A549 treated with Hydrocortisone at 1 μM for 4 hours (cell line): Measurements from ENCODE around the gene TMEM212. TPM values are rescaled to one million over a fixed set of nuclear protein-coding genes. Genes with fewer than 3 reads are reported as not detected.

ENCODE experiments used
- total RNA-seq: library from RNA; stranded (reverse); fragments of 200-300 nt; extraction: Qiagen RNA extraction; gene quantifications from 5 replicates; pipeline ENCODE4 v1.2.3, GENCODE V29; 2022

TMEM212 gene
- total RNA-seq: not detected in 5 replicates

GRCh38 chr3:171842864-171843518 lies at the start of gene TMEM212:
Gene TMEM212, plus strand, starts transcription at chr3:171843349. Its CDS starts 35 bp downstream, at chr3:171843384.

GRCh38 chr3:171809861-171810628 lies 33.1 kb upstream of the TMEM212 start, which contains the start of gene PLD1:
Gene PLD1, minus strand, starts transcription at chr3:171810483. Its CDS starts 72,432 bp downstream, at chr3:171738051.

Other genes with a start within 250 kb of the TMEM212 start
- gene PLD1, start 32.9 kb upstream of the TMEM212 start, total RNA-seq: 7.3 to 10.4 TPM (median 8.3 TPM) in 5 replicates
- gene FNDC3B, start 196.2 kb downstream of the TMEM212 start, total RNA-seq: 22.7 to 35.0 TPM (median 32.1 TPM) in 5 replicates